SHP77 (cell line): Measurements from ENCODE around the gene RXFP1.
"Not testable (repeated sequence)": the region's sequence is repeated elsewhere in the genome, so short reads cannot be mapped to it uniquely, and the experiment has no call there.

Source experiments
- DNase-seq, 2 experiments: peaks; one replicate each; lab custom pipeline; 2025; lab: John Stamatoyannopoulos, UW

RXFP1 gene

DNA sequence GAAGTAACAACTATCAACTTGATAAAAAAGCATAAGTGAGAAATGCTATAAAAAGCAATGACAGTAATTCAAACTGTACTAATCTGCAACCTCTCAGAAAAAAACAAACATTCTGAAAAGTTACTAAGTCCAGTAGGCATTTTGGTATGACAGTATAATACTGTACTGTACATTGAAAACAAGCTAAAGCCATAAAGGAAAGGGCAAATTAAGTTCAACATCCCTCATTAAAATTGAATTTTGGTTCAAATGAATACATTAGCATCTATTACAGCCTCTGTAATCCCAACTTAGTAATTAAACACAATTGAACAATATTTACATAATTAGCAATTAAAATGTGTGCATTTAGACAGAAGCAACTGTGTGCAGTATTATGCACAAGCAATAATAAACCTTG lies 96.3 kb downstream of the RXFP1 start:
- no peak for DNase-seq

- DNase-seq, result no peak
Measured at GRCh38 chr4:158621729-158622128, 100.0 kb downstream of the RXFP1 start.

- DNase-seq, result no peak
Measured at GRCh38 chr4:158622251-158622650, 100.6 kb downstream of the RXFP1 start.

DNA sequence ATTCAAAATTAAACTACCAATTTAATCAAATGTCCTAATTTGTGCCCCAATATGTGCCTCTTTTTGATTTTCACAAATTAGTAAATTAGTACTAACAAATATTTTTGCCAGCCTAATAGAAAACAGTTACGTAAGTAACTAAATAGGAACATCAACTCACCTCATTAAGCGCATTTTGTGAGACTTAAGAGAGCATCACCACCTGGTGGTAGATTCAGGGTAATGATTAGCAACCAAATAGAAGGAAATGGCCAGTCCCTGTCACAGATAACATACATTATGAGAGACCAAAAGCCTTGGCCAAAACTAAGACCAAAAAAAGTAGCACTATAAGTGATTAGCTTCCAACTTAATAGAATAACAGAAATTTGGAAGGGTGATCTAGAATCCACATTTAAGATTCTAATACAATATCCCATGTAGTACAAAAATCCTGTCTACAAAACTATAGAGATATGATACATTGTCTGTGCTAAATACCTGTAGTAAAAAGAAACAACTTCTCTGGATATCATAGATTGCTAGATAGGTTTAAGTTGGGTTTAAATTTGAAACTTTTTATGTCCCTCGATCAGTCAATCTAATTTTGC lies 103.3 kb downstream of the RXFP1 start:
- peak in 1 of 2 experiments; percentile 16 for DNase-seq

- DNase-seq, result no peak
Measured at GRCh38 chr4:158625544-158625943, 103.9 kb downstream of the RXFP1 start.

DNA sequence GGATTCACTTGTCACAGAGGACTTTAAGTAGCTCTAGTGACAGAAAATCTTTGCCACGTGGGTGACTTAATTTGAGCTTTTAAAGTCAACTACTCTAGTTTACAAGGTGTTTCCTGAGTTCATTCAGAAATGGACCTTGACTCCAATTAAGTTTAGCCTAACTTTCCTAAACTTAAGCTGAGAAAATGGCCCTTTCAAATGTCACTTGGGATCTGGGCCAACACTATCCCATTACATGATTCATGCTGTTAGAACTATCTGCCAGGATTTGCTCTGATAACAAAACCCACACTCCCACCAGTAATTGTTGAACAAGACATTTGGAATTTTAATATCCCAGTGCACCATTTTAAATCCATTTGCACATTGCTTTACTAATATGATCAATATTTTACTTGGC lies 109.2 kb downstream of the RXFP1 start:
- no peak for DNase-seq

DNA sequence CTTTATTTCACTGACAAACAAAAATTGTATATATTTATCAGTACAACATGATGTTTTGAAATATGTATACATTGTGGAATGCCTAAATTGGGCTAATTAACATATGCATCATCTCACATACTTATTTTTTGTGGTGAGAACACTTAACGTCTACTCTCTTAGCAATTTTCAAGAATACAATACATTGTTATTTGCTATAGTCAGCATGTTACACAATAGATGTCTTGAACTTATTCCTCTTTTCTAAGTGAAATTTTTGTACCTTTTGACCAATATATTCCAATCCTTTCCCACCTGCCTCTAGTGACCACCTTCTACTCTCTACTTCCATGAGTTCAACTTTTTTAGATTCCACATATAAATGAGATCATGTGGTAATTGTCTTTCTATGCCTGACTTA lies 114.9 kb downstream of the RXFP1 start:
- DNase-seq, result no peak

- DNase-seq, result no peak
Measured at GRCh38 chr4:158644356-158644755, 122.7 kb downstream of the RXFP1 start.

DNA sequence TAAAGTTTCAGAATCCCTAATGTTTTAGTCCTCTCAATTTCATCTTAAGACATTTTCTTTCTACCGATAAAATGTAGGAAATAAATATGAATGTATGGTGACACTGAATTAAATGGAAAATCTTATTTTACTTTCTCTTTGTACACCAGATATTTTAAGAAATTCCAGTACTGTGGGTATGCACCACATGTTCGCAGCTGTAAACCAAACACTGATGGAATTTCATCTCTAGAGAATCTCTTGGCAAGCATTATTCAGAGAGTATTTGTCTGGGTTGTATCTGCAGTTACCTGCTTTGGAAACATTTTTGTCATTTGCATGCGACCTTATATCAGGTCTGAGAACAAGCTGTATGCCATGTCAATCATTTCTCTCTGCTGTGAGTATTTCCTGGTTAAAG lies 123.1 kb downstream of the RXFP1 start:
- DNase-seq, result no peak

DNA sequence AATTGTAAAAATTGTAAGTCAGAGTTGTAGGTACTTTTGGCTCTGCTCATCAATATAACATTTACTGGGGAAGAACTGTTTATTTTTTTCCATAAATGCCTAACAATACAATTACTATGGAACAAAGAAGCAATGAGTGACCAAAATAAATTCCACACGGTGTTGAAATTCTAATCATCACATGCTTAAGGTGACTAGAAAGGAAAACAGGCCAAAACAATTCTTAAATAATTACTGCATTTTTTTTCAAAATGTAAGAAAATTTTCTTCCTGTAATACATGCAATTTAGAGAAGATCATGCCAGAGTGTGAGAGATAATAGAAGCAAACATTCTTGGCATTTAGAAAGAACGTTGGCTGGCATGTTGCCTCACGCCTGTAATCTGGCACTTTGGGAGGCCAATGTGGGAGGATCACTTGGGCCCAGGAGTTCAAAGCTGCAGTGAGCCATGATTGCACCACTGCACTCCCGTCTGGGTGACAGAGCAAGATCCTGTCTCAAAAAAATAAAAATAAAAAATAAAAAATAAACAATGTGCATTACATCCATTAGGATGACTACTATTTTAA lies 127.5 kb downstream of the RXFP1 start:
- DNase-seq, result no peak

DNA sequence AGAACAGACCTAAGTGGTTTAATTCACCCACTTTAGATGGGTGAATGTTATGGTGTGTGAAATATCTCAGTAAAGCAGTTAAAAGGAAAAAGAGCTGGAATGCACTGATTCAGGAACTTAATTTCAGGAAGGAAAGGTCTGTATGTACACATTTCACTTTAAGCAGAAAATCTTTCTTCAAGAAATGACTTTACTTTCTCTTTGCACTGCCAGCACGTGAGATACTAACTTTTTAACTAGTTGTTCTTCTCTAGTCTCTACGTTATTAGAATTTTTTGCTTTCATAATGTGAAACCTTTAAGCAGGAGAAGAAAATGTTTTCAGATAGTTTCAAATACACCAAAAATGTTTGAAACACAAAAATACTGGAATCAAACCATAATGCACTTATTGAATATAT lies 131.2 kb downstream of the RXFP1 start:
- no peak for DNase-seq

DNA sequence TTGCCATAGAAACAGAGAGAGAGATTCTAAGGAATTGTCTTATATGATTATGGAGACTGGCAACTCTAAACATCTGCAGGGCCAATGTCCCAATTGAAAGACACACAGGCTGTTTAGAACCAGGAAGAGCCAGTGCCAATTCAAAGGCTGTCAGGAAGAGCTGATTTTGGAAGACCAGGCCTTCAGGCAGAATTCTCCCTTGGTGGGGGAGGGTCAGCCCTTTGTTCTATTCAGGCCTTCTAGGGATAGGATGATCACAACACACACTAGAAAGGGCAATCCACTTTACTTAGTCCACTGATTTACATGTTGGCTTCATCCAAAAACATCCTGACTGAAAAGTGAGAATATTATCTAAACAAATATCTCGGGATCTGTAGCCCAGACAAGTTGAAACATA lies 134.8 kb downstream of the RXFP1 start:
- DNase-seq, result no peak

GRCh38 chr4:158657291-158657690 lies 135.6 kb downstream of the RXFP1 start:
- no peak for DNase-seq

DNA sequence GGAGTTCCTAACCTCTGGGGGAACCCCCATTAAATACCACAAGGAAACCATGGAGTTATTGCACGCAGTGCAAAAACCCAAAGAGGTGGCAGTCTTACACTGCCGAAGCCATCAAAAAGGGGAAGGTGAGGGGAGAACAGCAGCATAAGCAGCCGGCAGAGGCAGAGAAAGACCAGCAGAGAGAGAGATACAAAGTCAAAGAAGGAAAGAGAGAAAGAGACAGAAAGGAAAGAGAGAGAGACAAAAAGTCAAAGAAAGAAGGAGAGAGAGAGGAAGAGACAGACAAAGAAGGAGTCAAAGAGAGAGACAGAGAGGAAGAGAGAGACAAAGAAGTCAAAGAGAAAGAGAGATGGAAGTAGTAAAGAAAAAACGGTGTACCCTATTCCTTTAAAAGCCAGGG lies 141.6 kb downstream of the RXFP1 start:
- DNase-seq, result not testable (repeated sequence)

DNA sequence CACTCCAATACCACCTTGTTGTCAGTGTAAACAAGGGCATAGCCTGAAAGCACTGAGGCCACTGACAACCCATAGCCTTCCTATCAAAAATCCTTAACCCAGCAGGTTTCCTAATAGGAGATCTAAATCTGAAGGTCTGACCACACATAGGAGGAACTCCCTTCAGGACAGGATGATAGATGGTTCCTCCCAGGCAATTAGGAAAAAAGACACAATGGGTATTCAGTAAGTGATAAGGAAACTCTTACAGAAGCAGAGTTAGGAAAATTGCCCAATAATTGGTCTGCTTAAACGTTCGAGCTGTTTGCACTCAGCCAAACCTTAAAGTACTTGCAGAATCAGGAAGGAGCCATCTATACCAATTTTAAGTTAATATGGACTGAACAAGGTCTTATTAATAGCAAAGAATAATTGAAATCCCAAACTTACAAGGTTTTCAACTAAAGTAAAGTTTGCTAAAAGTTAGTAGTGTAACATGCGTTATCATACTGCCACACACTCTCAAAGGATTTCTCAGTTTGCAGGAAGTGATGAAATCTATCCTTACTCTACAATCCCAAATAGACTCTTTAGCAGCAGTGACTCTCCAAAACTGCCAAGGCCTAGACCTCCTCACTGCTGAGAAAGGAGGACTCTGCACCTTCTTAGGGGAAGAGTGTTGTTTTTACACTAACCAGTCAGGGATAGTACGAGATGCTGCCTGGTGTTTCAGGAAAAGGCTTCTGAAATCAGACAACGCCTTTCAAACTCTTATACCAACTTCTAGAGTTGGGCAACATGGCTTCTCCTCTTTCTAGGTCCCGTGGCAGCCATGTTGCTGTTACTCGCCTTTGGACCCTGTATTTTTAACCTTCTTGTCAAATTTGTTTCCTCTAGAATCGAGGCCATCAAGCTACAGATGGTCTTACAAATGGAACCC lies 142.3 kb downstream of the RXFP1 start:
- DNase-seq, result not testable (repeated sequence)

- no peak for DNase-seq
Measured at GRCh38 chr4:158664806-158665205, 143.1 kb downstream of the RXFP1 start.

GRCh38 chr4:158666892-158667291 lies 145.2 kb downstream of the RXFP1 start:
- DNase-seq, result no peak

- peak in 1 of 2 experiments; percentile 0 for DNase-seq
Measured at GRCh38 chr4:158667651-158668198, 146.0 kb downstream of the RXFP1 start.

DNA sequence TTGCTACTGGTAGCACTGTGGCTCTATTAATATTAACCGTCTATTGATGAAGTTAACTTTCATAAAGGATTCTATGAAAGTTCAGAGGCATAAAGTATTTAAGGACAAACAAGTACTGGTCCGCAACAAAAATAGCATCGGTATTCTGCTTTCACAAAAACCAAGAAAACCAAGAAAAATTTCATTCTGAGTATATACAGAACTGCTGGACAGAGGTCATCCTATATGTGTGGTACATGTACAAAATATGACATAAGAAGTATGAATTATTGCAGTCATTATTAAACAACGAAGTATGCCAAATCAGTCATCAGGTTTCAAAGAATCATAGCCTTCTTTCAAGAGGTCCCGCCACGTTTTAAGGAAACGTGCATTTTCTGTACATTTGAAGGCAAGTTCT lies 147.6 kb downstream of the RXFP1 start:
- DNase-seq, result no peak

GRCh38 chr4:158670975-158671664 lies 149.4 kb downstream of the RXFP1 start:
- DNase-seq, result peak; percentile 43 to 71

- DNase-seq, result no peak
Measured at GRCh38 chr4:158671665-158671914, 149.9 kb downstream of the RXFP1 start, which contains the start of gene C4orf46. Gene C4orf46, minus strand, starts transcription at chr4:158671887. Its CDS starts 86 bp downstream, at chr4:158671801.
